GM12875 (cell line): Measurements from ENCODE around the gene S1PR4.
"Not testable (repeated sequence)": the region's sequence is repeated elsewhere in the genome, so short reads cannot be mapped to it uniquely, and the experiment has no call there.

Experiments used
- H3K4me3 ChIP-seq: one replicate; pipeline ENCODE4 v1.5.1; 2011; ENCODE audit warnings: low read depth, low read length, control low read depth
- CTCF ChIP-seq: IDR thresholded peaks from 2 replicates; pipeline ENCODE4 v1.5.1; 2011; ENCODE audit warnings: low read depth, mild to moderate bottlenecking, control low read depth, inconsistent platforms, low read length, moderate library complexity, borderline replicate concordance; ENCODE audit not compliant: insufficient read depth

S1PR4 gene

DNA sequence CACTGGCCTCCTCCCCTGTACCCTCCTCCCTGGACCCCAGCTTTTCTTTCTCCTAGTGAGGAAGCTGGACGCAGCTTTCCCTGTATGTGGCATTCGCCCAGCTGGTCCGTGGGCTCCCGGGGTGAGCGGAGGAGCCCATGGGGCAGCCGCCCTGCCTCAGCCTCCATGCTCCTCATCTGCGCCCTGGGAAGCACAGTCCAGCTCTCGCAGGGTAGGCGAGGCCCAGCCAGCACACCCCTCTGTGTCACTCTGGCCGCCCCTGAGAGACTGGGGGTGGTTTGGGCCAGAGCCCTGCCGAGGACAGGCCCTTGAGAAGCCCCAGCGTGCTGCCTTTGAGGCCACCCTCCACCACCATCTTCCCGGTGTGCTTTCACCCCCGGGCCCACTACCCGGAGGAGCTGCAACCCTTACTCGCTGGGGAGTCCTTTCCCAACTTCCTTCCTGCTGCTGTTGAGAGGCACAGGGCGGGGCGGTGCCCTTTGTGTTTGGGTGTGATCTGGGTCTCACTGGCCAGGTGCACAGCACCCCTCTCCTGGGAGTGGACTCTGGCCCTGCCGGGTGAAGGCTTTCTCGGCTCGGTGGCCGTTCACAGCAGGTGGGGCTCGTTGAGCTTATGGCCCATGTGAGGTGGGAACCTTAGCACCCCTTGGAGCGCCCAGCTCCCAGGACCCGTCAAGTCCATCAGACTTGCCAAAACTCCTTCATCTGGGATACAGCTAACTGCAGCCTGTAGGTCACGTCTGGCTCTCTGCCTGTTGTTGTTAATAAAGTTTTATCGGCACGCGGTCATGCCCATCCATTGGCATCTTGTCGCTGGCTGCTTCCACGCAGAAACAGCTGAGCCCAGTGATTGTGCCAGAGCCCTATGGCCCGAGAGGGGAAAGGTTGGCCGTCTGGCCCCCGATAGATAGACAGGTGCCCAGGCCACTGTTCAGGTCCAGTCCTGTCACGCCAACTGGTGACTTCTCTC lies 10.3 kb downstream of the S1PR4 start:
- no peak overlapping the region for H3K4me3 ChIP-seq
- TF ChIP-seq CTCF: no peak

DNA sequence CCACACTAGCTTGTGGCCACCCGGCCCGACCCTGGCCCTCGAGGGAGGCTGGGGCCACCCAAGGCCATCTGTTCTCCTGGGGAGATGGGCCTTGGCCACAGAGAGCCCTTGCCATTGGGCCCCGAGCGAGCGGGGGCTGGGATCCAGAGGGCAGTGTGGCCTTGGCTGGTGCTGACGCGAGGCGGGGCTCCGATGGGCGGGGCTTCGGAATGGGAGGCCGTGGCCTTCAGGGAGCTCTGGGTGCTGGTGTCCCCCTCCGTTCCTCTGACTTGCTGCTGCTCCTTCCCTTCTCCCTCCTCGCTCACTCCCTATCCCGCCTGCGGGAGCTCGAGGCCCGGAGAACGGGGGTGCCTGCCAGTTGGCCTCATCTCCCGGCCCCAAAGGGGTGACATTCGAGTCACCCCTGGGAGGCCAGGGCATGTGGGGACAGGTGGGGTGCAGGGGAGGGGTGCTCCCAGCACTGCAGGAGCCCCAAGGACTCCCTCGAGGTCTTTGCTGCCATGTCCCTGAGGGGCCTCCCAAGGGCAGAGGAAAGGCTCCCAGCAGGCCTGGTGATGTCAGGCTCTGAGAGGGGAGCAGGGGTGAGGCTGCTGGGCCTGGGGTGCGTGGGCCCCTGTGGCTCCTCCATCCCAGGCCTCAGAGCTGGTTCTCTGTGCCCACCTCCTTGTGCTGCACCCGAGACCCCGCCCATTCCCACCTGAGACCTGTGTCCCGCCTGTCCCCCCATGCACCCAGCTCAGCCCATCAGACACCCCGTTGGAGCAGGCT lies 11.3 kb downstream of the S1PR4 start:
- H3K4me3 ChIP-seq: no peak overlapping the region
- no peak for TF ChIP-seq CTCF

DNA sequence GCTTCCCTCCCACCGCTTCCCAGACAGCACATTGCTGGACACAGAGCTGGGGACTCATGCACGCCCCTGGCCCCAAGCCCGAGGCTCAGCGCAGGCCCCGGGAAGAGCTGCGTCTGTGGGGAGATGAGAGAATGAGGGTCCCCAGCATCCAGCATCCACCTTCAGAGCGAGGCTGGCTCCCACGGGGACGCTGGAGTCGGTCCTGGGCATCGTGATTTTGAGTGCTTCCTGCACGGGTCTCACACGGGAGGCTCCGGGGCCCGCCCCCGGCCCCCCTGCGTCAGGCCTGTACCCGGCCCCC lies 11.9 kb downstream of the S1PR4 start:
- TF ChIP-seq CTCF: no peak

GRCh38 chr19:3190921-3191805 lies 12.6 kb downstream of the S1PR4 start:
- TF ChIP-seq CTCF: no peak
- no peak overlapping the region for H3K4me3 ChIP-seq

More for the DNA sequence above, 11.9 kb downstream of the S1PR4 start:
- H3K4me3 ChIP-seq: no peak overlapping the region

GRCh38 chr19:3191806-3192104 lies 13.2 kb downstream of the S1PR4 start:
- not testable (repeated sequence) for H3K4me3 ChIP-seq

DNA sequence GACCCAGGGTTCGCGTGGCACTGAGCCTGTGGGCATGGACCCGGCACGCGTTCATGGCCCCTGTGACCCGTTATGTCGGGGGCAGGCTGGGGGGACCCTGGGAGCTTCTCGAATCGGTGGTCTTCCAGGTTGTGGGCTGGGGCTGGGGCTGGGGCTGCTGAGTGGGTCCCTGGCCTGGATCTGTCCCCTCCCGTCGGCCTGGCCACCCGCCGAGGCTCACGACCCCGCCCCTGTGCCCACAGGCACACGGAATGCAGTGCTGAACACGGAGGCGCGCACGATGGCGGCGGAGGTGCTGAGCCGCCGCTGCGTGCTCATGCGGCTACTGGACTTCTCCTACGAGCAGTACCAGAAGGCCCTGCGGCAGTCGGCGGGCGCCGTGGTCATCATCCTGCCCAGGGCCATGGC lies 13.7 kb downstream of the S1PR4 start:
- no peak for TF ChIP-seq CTCF

DNA sequence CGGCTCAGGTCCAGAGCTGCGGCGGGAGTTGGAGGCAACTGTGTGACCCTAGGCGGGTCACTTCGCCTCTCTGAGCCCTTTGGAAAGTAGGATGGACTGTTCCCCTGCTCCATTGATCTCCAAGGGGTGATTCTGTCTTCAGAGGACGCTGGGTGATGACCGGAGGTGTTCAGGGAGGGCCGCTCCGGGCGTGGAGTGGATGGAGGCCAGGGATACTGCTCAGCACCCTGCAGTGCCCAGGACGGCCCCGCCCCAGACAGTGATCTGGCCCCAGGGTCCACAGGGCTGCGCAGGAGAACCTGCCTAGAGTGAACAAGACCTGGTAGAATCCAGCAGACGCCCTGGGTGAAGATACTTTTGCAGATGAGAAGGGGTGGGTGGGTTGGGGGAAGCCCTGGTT lies 14.1 kb downstream of the S1PR4 start:
- no peak overlapping the region for H3K4me3 ChIP-seq
- TF ChIP-seq CTCF: no peak

More for the DNA sequence above, 13.7 kb downstream of the S1PR4 start:
- H3K4me3 ChIP-seq: no peak overlapping the region
